Panc1 (cell line): ENCODE results near the gene MAD1L1. TPM values are rescaled to one million over a fixed set of nuclear protein-coding genes. Genes with fewer than 3 reads are reported as not detected.

ENCODE experiments used
- ATAC-seq: fragments of 200-7000 bp; cut with Tn5 transposase; 2 replicates; pipeline ENCODE4 v1.9.1; 2020; ENCODE audit warnings: mild to moderate bottlenecking, moderate library complexity
- BruUV-seq: library from RNA; stranded (reverse); fragments of 400-500 nt; replicated peaks from 2 replicates; lab custom pipeline; 2021; lab: Mats Ljungman, UMichigan
- CTCF ChIA-PET: fragments of 300-600 bp; sonication (Branson Sonifier 250); formaldehyde crosslinking; loops from one replicate; lab custom pipeline; 2022; ENCODE audit warnings: antibody characterized with exemption; lab: Charles Lee
- POLR2A ChIA-PET: fragments of 300-600 bp; sonication (Branson Sonifier 250); formaldehyde crosslinking; loops from one replicate; lab custom pipeline; 2022; ENCODE audit warnings: antibody characterized with exemption; lab: Charles Lee
- DNase-seq: peaks from one replicate; pipeline ENCODE4 v3.0.0-alpha.2; 2010; ENCODE audit warnings: low read depth, low spot score
- H3K27ac ChIP-seq: 2 replicates; pipeline ENCODE4 v1.5.1; 2011; ENCODE audit warnings: mild to moderate bottlenecking, low read length, inconsistent platforms
- H3K27me3 ChIP-seq: fragments of 200-500 bp; sonication (Bioruptor generic); 2 replicates; pipeline ENCODE4 v1.6.0; 2014; ENCODE audit warnings: low read length, inconsistent platforms; ENCODE audit not compliant: control insufficient read depth, insufficient read depth
- H3K36me3 ChIP-seq: fragments of 200-500 bp; sonication (Bioruptor generic); 2 replicates; pipeline ENCODE4 v1.5.1; 2014; ENCODE audit warnings: inconsistent platforms, mild to moderate bottlenecking, low read length, moderate library complexity; ENCODE audit not compliant: control insufficient read depth, insufficient read depth
- H3K4me1 ChIP-seq: 2 replicates; pipeline ENCODE4 v1.5.1; 2011; ENCODE audit warnings: inconsistent platforms, mild to moderate bottlenecking, low read length, moderate library complexity; ENCODE audit not compliant: control insufficient read depth, insufficient read depth
- H3K4me3 ChIP-seq, 2 experiments: 2 replicates each; pipeline ENCODE4 v1.5.1; 2011 to 2012; ENCODE audit warnings: low read depth in 2 of 2, low read length in 2 of 2, mild to moderate bottlenecking in 2 of 2, inconsistent platforms in 1 of 2, moderate library complexity in 1 of 2
- H3K9me3 ChIP-seq: fragments of 200-500 bp; sonication (Bioruptor generic); 2 replicates; pipeline ENCODE4 v1.5.1; 2014; ENCODE audit warnings: low read depth, mild to moderate bottlenecking, inconsistent platforms, low read length, moderate library complexity; ENCODE audit not compliant: control insufficient read depth, insufficient read depth
- CTCF ChIP-seq: fragments of 450-650 bp; IDR thresholded peaks from 2 replicates; pipeline ENCODE4 v1.5.1; 2017; ENCODE audit warnings: mild to moderate bottlenecking
- POLR2AphosphoS5 ChIP-seq: IDR thresholded peaks from 2 replicates; pipeline ENCODE4 v1.6.1; 2012; ENCODE audit warnings: mild to moderate bottlenecking, low read depth, low read length, moderate library complexity
- SIN3A ChIP-seq: IDR thresholded peaks from 2 replicates; pipeline ENCODE4 v1.6.1; 2012; ENCODE audit warnings: low read depth, mild to moderate bottlenecking, low read length, moderate library complexity, borderline replicate concordance; ENCODE audit not compliant: insufficient read depth
- TCF7L2 ChIP-seq: IDR thresholded peaks from 2 replicates; pipeline ENCODE4 v1.6.1; 2011; ENCODE audit warnings: mild to moderate bottlenecking, low read depth, low read length, inconsistent platforms
- in situ Hi-C: cut with HindIII; loops from 2 replicates; pipeline ENCODE4 v1.10.0; 2016; ENCODE audit warnings: low sequenced_read_pairs, low pct_unique_long_range_greater_than_20kb
- intact Hi-C: fragments of 100-400 bp; cut with micrococcal nuclease; formaldehyde crosslinking; loops from one replicate; pipeline ENCODE4 v1.10.0; 2022; ENCODE audit not compliant: unreplicated experiment
- total RNA-seq: library from RNA; stranded (reverse); gene quantifications from one replicate; pipeline ENCODE4 v1.2.1, GENCODE V29; 2021; ENCODE audit not compliant: unreplicated experiment
- TF ChIP-seq, protein P1 (sequence below), 2 experiments: IDR thresholded peaks; 2 replicates each; pipeline ENCODE4 v1.6.1; 2011 to 2012; ENCODE audit warnings: low read depth in 2 of 2, control low read depth in 1 of 2, low read length in 1 of 2, mild to moderate bottlenecking in 1 of 2, moderate library complexity in 1 of 2; ENCODE audit not compliant: insufficient read depth in 1 of 2

The MAD1L1 gene
- total RNA-seq, 1 experiment from 2014 or later, result 70.8 TPM

DNA sequence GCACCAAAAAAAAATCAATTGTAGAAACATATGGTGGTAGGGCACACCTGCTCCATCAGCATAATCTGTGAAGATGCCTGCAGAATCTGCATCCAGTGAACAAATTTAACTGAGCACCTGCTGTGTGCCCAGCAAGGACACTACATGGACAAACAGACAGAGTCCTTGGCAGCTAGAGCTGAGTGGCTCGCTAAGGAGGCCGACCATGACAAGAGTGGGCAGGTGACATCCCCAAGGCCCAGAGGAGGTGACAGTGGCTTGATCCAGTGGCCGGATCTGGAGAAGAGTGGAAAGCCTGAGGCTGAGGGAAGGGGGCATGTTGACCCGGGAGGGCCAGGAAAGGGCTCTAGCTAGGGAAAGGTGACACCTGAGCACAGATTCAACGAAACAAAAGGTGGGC is 68.1 kb downstream of the MAD1L1 start:
- ATAC-seq (no peak), DNase-seq (no peak)
- Histone ChIP-seq H3K4me1 (peaks cover under 1% of the 10 kb centered on the region; the same call in 1 of the 2 replicates), H3K27me3 (no peaks in the 10 kb centered on the region), H3K27ac (no peak overlapping the region), H3K9me3 (no peaks in the 10 kb centered on the region), H3K4me3 (no peak overlapping the region), H3K36me3 (no peaks in the 10 kb centered on the region)
- CTCF ChIA-PET, result no interaction called here
- intact Hi-C loops (no loop called here), in situ Hi-C loops (no loop called here)
- TF ChIP-seq CTCF (no peak), POLR2AphosphoS5 (no peak), TCF7L2 (no peak), SIN3A (no peak)
- TF ChIP-seq, protein P1, sequence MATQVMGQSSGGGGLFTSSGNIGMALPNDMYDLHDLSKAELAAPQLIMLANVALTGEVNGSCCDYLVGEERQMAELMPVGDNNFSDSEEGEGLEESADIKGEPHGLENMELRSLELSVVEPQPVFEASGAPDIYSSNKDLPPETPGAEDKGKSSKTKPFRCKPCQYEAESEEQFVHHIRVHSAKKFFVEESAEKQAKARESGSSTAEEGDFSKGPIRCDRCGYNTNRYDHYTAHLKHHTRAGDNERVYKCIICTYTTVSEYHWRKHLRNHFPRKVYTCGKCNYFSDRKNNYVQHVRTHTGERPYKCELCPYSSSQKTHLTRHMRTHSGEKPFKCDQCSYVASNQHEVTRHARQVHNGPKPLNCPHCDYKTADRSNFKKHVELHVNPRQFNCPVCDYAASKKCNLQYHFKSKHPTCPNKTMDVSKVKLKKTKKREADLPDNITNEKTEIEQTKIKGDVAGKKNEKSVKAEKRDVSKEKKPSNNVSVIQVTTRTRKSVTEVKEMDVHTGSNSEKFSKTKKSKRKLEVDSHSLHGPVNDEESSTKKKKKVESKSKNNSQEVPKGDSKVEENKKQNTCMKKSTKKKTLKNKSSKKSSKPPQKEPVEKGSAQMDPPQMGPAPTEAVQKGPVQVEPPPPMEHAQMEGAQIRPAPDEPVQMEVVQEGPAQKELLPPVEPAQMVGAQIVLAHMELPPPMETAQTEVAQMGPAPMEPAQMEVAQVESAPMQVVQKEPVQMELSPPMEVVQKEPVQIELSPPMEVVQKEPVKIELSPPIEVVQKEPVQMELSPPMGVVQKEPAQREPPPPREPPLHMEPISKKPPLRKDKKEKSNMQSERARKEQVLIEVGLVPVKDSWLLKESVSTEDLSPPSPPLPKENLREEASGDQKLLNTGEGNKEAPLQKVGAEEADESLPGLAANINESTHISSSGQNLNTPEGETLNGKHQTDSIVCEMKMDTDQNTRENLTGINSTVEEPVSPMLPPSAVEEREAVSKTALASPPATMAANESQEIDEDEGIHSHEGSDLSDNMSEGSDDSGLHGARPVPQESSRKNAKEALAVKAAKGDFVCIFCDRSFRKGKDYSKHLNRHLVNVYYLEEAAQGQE (IDR thresholded peaks at IDR 0.05; ENCODE audit: insufficient read depth in 1 of 2, low read depth in 2 of 2, low read length in 1 of 2), result no peak
- no TSS peak for BruUV-seq
- POLR2A ChIA-PET, result interaction anchor here (0.6 kb wide), 1 partner anchor 13 kb away, joined by 3 read pairs; no protein-coding TSS in a partner anchor

- no TSS peak for BruUV-seq
- ChIA-PET POLR2A (no interaction called here), CTCF (no interaction called here)
- H3K9me3 ChIP-seq, result no peaks in the 10 kb centered on the region
- peaks cover 7% of the 10 kb centered on the region; the same call in 1 of the 2 replicates for H3K4me1 ChIP-seq
- no peak overlapping the region for H3K4me3 ChIP-seq
- in situ Hi-C loops (no loop called here), intact Hi-C loops (no loop called here)
- H3K27ac ChIP-seq, result no peak overlapping the region
- no peaks in the 10 kb centered on the region for H3K36me3 ChIP-seq
- TF ChIP-seq SIN3A (no peak), CTCF (no peak), TCF7L2 (no peak), POLR2AphosphoS5 (no peak)
- TF ChIP-seq, protein P1 (IDR thresholded peaks at IDR 0.05; ENCODE audit: insufficient read depth in 1 of 2, low read depth in 2 of 2, low read length in 1 of 2), result no peak
- ATAC-seq (no peak), DNase-seq (no peak)
- no peaks in the 10 kb centered on the region for H3K27me3 ChIP-seq
Observed at GRCh38 chr7:2163600-2164555, 68.9 kb downstream of the MAD1L1 start.
